ENCODE data around the gene ADGRB3.

ADGRB3 gene

DNA sequence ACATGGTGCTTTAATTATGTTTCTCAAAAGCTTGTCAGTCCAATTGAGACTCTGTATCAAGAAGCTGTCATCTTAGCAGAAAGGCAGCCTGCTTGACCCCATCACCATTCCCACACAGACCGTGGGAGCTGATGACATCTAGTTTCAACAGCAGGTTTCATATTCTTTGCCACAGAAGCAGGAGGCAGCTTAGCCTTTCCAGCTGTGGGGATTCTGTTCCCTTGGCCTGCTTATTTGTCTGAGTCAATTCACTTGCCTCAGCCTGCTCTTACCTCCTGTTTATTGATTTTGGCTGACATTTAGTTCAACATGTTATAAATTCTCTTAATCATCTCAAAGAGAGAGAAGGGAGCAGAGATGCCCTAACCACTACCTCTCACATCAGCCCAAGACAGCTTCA is 527.7 kb downstream of the ADGRB3 start:
- no peaks in the 10 kb centered on the region for H3K9me3 Mint-ChIP-seq
- H3K4me3 Mint-ChIP-seq, result no peak overlapping the region
- no peaks in the 10 kb centered on the region for H3K27me3 Mint-ChIP-seq
- no peaks in the 10 kb centered on the region for H3K36me3 Mint-ChIP-seq (ENCODE audit: low read depth)
- H3K4me1 Mint-ChIP-seq, result no peaks in the 10 kb centered on the region
- DNase-seq (no peak), ATAC-seq (no peak)
- no peak overlapping the region for H3K27ac Mint-ChIP-seq

DNA sequence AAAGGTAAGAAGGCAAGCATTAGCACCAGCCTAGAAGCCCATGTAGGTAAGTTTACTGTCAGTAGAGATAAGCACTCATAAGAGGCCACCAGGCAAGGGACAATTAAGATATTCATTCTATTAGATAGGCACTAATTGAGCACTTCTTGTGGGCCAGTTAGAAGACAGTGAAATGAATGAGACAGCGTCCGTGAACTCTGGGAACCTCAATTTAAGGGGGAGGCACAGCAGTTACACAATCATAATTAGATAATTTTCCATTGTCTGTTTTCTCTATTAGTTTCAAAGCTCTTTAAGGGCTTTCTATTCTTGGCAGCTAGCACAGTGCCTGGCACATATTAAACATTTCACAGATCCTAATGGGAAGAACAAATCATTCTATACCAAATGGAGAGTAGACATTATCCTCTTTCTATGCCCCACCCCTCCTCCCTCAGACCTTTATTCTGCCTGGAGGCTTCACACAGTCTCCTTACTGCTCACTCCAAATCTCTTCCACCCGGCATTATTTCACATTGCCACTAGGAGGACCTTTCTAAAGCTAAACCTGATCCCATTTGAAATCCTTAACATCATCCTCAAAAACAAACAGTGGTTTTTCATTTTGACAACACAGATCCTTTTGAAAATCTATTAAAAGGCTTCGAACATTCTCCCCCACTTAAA is 529.6 kb downstream of the ADGRB3 start:
- Mint-ChIP-seq H3K9me3 (no peaks in the 10 kb centered on the region), H3K36me3 (ENCODE audit: low read depth) (no peaks in the 10 kb centered on the region), H3K27ac (no peak overlapping the region), H3K4me1 (no peaks in the 10 kb centered on the region), H3K4me3 (no peak overlapping the region), H3K27me3 (no peaks in the 10 kb centered on the region)
- no peak for ATAC-seq
- DNase-seq, result no peak

DNA sequence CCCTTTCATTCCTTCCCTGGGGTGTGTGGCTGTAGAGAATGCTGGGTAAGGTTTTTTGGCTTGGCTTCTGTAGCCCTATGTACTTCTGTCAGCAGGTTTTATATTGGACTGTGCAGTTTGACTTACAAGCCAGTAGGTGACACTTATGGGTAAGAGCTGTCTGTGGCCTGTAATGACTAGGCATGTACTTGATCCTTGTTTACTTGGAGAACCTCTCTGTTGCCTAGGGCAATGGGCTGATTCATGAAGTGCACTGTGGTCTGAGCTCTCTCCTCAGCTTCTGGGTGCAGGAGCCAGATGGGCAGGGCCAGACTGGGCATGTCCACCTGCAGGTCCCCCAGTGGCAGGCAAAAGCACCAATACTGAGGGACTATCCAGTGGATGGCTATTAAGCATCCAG is 544.6 kb downstream of the ADGRB3 start:
- peaks cover 4% of the 10 kb centered on the region for H3K9me3 Mint-ChIP-seq
- no peak for ATAC-seq
- no peaks in the 10 kb centered on the region for H3K27me3 Mint-ChIP-seq
- no peak overlapping the region for H3K4me3 Mint-ChIP-seq
- H3K36me3 Mint-ChIP-seq (ENCODE audit: low read depth), result no peaks in the 10 kb centered on the region
- no peak overlapping the region for H3K27ac Mint-ChIP-seq
- no peak for DNase-seq
- no peaks in the 10 kb centered on the region for H3K4me1 Mint-ChIP-seq

- Mint-ChIP-seq H3K9me3 (peaks cover 4% of the 10 kb centered on the region), H3K27ac (no peak overlapping the region), H3K4me3 (no peak overlapping the region), H3K36me3 (ENCODE audit: low read depth) (no peaks in the 10 kb centered on the region), H3K27me3 (no peaks in the 10 kb centered on the region), H3K4me1 (no peaks in the 10 kb centered on the region)
- no peak for DNase-seq
- no peak for ATAC-seq
These were observed 545.4 kb downstream of the ADGRB3 start for GRCh38 chr6:69180361-69181067.

DNA sequence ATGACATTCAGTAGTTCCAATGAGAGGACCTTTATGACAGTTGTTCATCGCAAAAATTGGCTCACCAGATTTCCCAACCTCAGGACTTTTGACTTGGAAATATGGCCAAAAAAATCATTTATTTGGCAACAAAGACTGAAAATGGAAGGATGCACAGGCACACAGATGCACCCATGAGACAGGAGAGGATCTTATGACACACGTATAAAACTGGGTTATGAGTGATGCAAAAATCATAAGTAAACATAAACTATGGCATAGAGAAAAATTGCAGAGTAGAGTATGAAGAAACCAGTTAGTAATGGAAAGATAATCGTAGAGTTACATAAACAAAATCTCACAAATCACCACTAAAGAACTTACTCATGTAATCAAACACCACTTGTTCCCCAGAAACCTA is 546.9 kb downstream of the ADGRB3 start:
- H3K27ac Mint-ChIP-seq, result no peak overlapping the region

DNA sequence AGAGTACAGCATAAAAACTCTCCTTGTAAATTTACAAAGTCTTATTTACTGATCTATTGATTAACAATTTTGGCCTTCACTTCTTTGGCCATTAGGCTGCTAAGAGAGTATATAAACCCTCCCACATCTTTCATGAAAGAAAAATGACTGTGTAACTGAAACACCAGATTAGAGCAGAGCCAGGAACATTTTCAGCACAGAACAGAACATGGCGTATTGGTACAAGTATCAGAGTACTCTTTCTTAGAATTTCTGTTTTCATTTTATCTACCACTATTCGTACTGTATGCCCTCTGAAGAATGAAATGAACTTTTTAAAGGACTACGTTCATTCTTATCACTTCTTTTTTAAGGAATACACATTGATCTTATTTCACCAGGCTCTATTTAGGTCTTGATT is 550.2 kb downstream of the ADGRB3 start:
- DNase-seq (no peak), ATAC-seq (no peak)
- Mint-ChIP-seq H3K27ac (no peak overlapping the region), H3K4me1 (no peaks in the 10 kb centered on the region), H3K36me3 (ENCODE audit: low read depth) (no peaks in the 10 kb centered on the region), H3K27me3 (no peaks in the 10 kb centered on the region), H3K9me3 (no peaks in the 10 kb centered on the region), H3K4me3 (no peak overlapping the region)

More for the DNA sequence above, 546.9 kb downstream of the ADGRB3 start:
- ATAC-seq (no peak), DNase-seq (no peak)
- H3K9me3 Mint-ChIP-seq, result peaks cover 4% of the 10 kb centered on the region
- H3K4me3 Mint-ChIP-seq, result no peak overlapping the region
- no peaks in the 10 kb centered on the region for H3K27me3 Mint-ChIP-seq
- H3K4me1 Mint-ChIP-seq, result no peaks in the 10 kb centered on the region
- no peaks in the 10 kb centered on the region for H3K36me3 Mint-ChIP-seq (ENCODE audit: low read depth)

DNA sequence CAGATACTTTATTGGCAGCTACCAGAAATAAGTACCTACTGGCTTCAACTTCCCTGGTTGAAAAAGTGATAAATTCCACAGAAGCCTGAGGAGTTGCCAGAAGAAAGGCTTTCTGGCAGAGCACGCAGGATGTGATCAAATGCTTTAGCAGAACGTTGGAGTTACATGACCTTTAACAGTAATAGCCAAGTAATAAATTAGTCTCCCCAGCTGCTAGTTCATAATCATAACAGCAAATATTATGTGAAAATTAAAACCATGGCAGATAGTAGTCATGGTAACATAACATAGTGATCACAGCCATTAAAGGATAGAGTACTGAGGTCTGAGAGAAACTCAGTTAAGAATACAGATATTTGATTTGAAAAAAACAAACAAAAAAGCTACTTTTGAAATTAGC is 567.7 kb downstream of the ADGRB3 start:
- Mint-ChIP-seq H3K9me3 (no peaks in the 10 kb centered on the region), H3K27ac (no peak overlapping the region), H3K4me3 (no peak overlapping the region), H3K36me3 (ENCODE audit: low read depth) (no peaks in the 10 kb centered on the region), H3K4me1 (no peaks in the 10 kb centered on the region), H3K27me3 (no peaks in the 10 kb centered on the region)
- DNase-seq (no peak), ATAC-seq (no peak)

GRCh38 chr6:69216127-69216526 is 581.0 kb downstream of the ADGRB3 start:
- no peaks in the 10 kb centered on the region for H3K36me3 Mint-ChIP-seq (ENCODE audit: low read depth)
- no peak overlapping the region for H3K27ac Mint-ChIP-seq
- DNase-seq (no peak), ATAC-seq (no peak)
- no peaks in the 10 kb centered on the region for H3K4me1 Mint-ChIP-seq
- H3K27me3 Mint-ChIP-seq, result no peaks in the 10 kb centered on the region
- no peak overlapping the region for H3K4me3 Mint-ChIP-seq
- H3K9me3 Mint-ChIP-seq, result no peaks in the 10 kb centered on the region

- ATAC-seq (no peak), DNase-seq (no peak)
- H3K4me3 Mint-ChIP-seq, result no peak overlapping the region
- no peaks in the 10 kb centered on the region for H3K4me1 Mint-ChIP-seq
- H3K27ac Mint-ChIP-seq, result no peak overlapping the region
- no peaks in the 10 kb centered on the region for H3K27me3 Mint-ChIP-seq
- H3K36me3 Mint-ChIP-seq (ENCODE audit: low read depth), result no peaks in the 10 kb centered on the region
- no peaks in the 10 kb centered on the region for H3K9me3 Mint-ChIP-seq
These were observed 582.3 kb downstream of the ADGRB3 start for GRCh38 chr6:69217343-69217742.

- Mint-ChIP-seq H3K27ac (no peak overlapping the region), H3K4me1 (no peaks in the 10 kb centered on the region), H3K27me3 (no peaks in the 10 kb centered on the region)
These were observed 585.3 kb downstream of the ADGRB3 start for GRCh38 chr6:69220375-69220774.

DNA sequence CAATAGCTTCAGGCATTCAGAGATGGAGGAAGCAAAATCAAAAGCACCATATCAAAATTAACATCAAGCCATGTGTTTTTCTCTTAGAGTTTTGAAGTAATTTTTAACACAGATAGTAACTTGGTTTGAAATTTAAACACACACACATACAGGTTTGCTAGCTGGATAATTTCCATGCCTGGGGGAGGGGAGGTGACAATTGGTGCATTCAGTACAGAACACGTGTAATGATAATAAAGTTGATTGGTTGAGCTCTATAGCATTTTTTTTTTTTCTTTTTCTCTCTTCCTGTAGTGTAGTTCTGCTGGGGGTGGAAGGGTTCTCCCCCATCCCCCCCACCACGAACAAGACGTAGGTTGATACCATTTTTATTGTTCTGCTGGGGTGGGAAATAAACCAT is 596.9 kb downstream of the ADGRB3 start:
- Mint-ChIP-seq H3K27me3 (peaks cover 5% of the 10 kb centered on the region), H3K9me3 (peaks cover 10% of the 10 kb centered on the region), H3K27ac (no peak overlapping the region), H3K4me1 (no peaks in the 10 kb centered on the region), H3K36me3 (ENCODE audit: low read depth) (no peaks in the 10 kb centered on the region), H3K4me3 (no peak overlapping the region)
- DNase-seq (no peak), ATAC-seq (no peak)

More at GRCh38 chr6:69220375-69220774, 585.3 kb downstream of the ADGRB3 start:
- no peak for DNase-seq
- Mint-ChIP-seq H3K4me3 (no peak overlapping the region), H3K36me3 (ENCODE audit: low read depth) (no peaks in the 10 kb centered on the region), H3K9me3 (no peaks in the 10 kb centered on the region)
- no peak for ATAC-seq

- DNase-seq (no peak), ATAC-seq (no peak)
- no peak overlapping the region for H3K27ac Mint-ChIP-seq
- no peak overlapping the region for H3K4me3 Mint-ChIP-seq
- H3K9me3 Mint-ChIP-seq, result peaks cover 6% of the 10 kb centered on the region
- no peaks in the 10 kb centered on the region for H3K4me1 Mint-ChIP-seq
- no peaks in the 10 kb centered on the region for H3K36me3 Mint-ChIP-seq (ENCODE audit: low read depth)
- peaks cover 5% of the 10 kb centered on the region for H3K27me3 Mint-ChIP-seq
These were observed 597.4 kb downstream of the ADGRB3 start for GRCh38 chr6:69232496-69232895.

DNA sequence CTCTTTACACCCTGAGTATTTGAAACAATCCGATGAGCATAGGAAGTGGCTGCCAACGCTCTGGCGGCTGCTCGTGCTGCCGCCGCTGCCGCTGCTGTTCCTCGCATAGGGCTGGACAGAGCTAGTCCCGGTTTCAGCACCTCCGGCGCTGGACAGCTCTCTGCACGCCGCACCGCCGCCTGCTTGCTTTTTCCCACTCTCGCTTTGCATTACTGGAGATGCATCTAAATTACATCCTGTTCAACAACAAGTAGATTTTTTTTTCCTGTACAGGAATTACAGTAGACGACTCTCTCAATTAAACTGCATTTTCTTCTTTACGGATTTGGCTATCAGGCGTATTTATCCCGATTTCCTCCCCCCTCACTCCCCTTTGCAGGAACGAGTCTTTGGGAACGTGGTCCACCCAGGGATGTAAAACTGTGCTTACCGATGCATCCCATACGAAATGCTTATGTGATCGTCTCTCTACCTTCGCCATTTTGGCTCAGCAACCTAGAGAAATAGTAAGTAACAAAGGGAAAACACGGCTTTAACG is 597.9 kb downstream of the ADGRB3 start:
- Mint-ChIP-seq H3K36me3 (ENCODE audit: low read depth) (no peaks in the 10 kb centered on the region), H3K4me3 (no peak overlapping the region), H3K4me1 (no peaks in the 10 kb centered on the region), H3K27ac (no peak overlapping the region), H3K9me3 (peaks cover 6% of the 10 kb centered on the region), H3K27me3 (peaks cover 5% of the 10 kb centered on the region)
- DNase-seq (peak; percentile 63), ATAC-seq (no peak)

DNA sequence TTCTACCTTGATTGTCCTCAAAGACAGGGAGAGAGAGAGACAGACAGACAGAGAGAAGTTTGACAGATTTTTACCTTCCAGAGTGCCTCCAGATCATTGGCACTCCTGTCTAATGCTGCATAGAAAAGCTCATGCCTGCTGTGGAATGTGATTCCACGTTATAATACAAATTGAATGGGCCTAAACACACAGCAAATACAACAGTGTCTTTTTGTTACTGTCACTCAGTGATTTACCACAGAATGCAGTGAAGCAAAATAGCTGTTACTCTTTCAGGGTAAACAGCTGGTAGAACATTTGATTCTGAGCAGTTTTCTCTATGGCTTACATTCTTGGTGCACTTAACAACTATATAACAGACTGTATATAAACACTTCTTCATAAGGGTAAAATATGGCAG is 603.0 kb downstream of the ADGRB3 start:
- no peak overlapping the region for H3K4me3 Mint-ChIP-seq
- H3K27me3 Mint-ChIP-seq, result peaks cover 1% of the 10 kb centered on the region
- H3K9me3 Mint-ChIP-seq, result peaks cover 2% of the 10 kb centered on the region
- H3K36me3 Mint-ChIP-seq (ENCODE audit: low read depth), result no peaks in the 10 kb centered on the region
- H3K4me1 Mint-ChIP-seq, result no peaks in the 10 kb centered on the region
- DNase-seq (no peak), ATAC-seq (no peak)
- H3K27ac Mint-ChIP-seq, result no peak overlapping the region

DNA sequence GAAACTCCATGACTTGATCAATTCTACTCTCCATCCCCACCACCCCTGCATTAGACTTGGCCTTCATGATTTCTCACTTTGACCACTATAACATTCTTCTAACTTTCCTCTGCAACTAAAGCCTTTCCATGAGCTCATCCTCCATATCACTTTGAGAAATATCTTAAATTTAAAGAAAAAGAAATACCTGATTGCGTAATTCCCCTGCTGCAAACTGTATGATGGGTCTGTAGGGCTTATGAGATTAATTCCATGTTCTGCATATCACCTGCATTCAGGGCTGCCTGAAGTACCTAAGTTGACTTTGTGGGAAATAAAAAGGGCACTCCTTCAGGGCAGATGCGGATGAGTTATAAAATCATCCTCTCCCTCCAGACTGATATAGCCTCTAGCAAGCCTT is 611.9 kb downstream of the ADGRB3 start:
- H3K4me1 Mint-ChIP-seq, result no peaks in the 10 kb centered on the region
- DNase-seq (no peak), ATAC-seq (no peak)
- H3K27me3 Mint-ChIP-seq, result no peaks in the 10 kb centered on the region
- H3K27ac Mint-ChIP-seq, result no peak overlapping the region
- no peaks in the 10 kb centered on the region for H3K36me3 Mint-ChIP-seq (ENCODE audit: low read depth)
- no peak overlapping the region for H3K4me3 Mint-ChIP-seq
- H3K9me3 Mint-ChIP-seq, result no peaks in the 10 kb centered on the region

Measured in activated naive CD8-positive, alpha-beta T cell treated with anti-CD3 and anti-CD28 coated beads, Interleukin-2, amount 50 U/mL, for 24 hours (primary cell).